Muscle of back (tissue), 11 donors: ENCODE results near the gene SELENOF. TPM values are rescaled to one million over a fixed set of nuclear protein-coding genes. Genes with fewer than 3 reads are reported as not detected.
"Not testable (repeated sequence)": the region's sequence is repeated elsewhere in the genome, so short reads cannot be mapped to it uniquely, and the experiment has no call there.

Experiments used
- DNase-seq, 3 donors: peaks; one replicate each; pipeline versions ENCODE4 v3.0.0 to v3.0.0-alpha.2; 2013
- polyA plus RNA-seq, 10 donors: library from polyadenylated mRNA; unstranded; fragments of 120-200 nt; gene quantifications; one replicate each; pipeline ENCODE4 v1.2.1, GENCODE V29; 2013; ENCODE audit not compliant: insufficient read length in 10 of 10

SELENOF gene
- polyA plus RNA-seq, 10 donors = 137 to 189 (median 160) TPM

- no peak for DNase-seq
Measured at GRCh38 chr1:86821956-86822355, 92.0 kb downstream of the SELENOF start.

- not testable (repeated sequence) for DNase-seq
Measured at GRCh38 chr1:86819970-86820369, 94.0 kb downstream of the SELENOF start.

GRCh38 chr1:86817246-86817826, 96.6 kb downstream of the SELENOF start:
- not testable (repeated sequence) for DNase-seq

GRCh38 chr1:86814118-86814517, 99.8 kb downstream of the SELENOF start:
- DNase-seq = not testable (repeated sequence)

Other genes starting within 250 kb of the SELENOF start
- 100 to 1,000 TPM; 110 to 203 (median 161) TPM for gene SH3GLB1, start 209.6 kb downstream of the SELENOF start, polyA plus RNA-seq
- 10 to 100 TPM; 18.6 to 26.9 (median 22.6) TPM for gene HS2ST1, start 509 bp upstream of the SELENOF start, polyA plus RNA-seq